A172 (cell line): ENCODE measurements around the gene DOCK9. TPM values are rescaled to one million over a fixed set of nuclear protein-coding genes. Genes with fewer than 3 reads are reported as not detected.

Experiments
- DNase-seq: peaks from one replicate; pipeline ENCODE4 v3.0.0-alpha.2; 2015; ENCODE audit warnings: low spot score
- total RNA-seq: library from RNA; depleted of rRNA; stranded (reverse); fragments of >200 nt; shearing (Covaris generic); gene quantifications from 2 replicates; pipeline ENCODE4 v1.2.3, GENCODE V29; 2014

Gene DOCK9
- total RNA-seq, 1 experiment from 2014 or later, result 153 TPM

DNA sequence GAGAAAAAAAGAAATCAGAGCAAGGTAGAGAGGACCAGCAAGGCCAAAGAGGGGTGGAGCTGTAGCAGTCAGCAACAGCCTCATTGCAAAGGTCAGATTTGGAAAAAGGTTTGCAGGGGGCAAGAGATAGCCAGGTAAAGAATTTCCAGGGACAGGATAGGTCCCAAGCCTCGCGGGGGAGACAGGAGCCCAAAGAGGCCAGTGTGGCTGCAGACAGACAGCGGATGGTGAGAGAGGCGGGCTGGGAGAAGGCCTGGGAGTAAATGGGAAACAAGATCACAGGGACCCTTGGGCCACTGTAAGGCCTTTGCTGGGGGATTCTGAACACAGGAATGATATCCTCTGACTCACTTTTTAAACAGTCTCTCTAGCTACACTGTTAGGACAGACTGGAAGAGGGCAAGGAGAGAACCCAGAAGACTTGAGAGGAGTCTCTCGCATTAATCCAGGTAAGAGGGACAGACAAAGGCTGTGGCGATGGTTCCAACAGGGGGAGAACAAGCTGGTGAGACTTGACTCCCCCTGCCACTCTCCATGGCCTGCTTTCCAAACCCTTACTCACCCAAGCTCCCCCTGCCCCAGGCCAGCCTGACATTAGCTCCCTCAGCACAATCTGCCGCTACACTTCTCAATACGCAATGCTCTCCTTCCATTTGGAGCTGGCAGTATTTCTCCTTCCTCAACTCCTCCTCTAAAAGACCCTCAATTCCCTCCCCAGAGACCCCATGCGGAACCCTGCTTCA is 31.8 kb downstream of the DOCK9 start:
- DNase-seq, result no peak

DNA sequence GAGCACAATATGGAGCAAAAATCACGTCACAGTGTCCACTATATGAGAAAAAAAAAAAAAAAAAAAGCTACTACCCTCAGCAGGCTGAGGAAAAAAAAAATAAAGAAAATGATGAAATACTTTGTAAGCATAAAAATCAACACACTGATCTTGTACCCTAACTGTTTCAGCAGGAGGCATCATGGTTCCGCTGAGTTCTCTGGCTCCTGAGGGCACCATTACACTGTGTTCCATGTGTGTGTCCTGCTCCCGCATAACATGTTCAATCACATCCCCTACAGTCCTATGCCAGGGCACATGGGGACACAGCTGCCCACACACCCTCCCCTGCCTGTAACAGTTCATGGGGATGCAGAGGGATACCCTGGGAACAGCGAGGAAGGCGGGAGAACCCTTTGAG is 33.5 kb downstream of the DOCK9 start:
- DNase-seq, result no peak

DNA sequence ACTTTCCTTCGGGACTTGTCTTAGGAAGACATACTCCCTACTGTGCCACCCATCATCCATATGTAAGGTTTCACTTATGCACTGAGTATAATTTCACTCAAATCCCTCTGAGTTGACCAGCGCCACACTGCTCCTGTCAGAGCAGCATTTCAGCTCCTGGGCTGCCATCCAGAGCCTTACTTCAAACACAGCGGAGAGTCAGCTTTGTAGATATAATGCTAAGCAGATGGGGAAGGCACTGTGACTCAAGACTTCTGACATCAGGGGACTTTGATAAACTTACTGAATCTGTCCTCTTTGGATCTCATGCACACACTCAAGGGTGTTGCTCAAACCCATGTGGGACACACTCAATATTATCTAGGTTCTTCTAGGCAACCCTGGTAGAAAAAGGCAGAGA is 34.9 kb downstream of the DOCK9 start:
- DNase-seq, result no peak

DNA sequence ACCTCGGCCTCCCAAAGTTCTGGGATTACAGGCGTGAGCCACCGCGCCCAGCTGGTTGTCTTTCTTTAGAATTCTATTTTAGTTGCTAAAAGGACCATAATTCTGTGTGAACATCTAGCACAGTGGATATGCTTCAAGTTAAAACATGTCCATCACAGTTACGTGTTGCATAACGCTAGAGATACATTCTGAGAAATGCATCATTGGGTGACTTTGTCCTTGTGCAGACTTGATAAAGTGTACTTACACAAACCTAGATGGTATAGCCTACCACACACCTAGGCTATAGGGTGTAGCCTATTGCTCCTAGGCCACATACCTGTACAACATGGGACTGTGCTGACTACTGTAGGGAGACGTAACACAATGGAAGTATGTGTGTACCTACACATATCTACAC is 35.4 kb downstream of the DOCK9 start:
- DNase-seq, result no peak

DNA sequence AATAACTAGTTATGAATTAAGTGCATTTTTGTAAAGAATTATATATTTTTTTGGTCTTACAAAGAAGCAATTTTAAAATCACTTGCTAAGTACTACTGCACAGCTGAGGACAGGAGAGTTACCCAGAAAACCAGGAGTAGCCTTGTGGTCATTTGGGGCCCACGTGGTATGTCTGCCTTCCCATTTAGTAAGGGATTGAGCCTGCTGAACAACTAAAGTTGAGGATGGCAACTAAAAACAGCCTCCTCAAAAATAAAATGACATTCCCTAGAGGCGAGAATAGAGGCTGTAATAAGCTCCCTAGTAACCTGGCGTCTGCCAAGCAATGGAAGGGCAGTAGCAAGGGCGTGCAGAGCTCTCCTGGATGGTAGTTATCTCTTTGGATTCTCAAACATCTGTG is 36.3 kb downstream of the DOCK9 start:
- DNase-seq, result no peak

DNA sequence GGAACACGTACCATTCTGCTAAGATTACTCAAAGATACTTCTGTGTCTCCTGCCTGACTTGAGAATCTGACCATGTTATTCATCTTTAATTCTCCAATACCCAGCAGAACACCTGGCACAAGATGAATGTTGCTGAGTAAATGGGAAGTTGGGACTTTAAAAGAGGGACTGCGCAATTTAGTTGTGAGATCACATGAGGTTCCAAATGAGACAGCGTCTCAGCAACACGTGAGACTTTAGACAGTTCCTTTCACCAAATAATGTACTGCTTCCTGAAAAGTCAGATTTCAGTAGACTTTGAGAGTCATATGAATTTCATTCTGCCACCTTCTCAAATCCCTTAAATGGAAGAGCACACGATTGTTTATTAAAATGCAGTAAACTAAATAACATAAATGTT is 36.7 kb downstream of the DOCK9 start:
- DNase-seq, result no peak

DNA sequence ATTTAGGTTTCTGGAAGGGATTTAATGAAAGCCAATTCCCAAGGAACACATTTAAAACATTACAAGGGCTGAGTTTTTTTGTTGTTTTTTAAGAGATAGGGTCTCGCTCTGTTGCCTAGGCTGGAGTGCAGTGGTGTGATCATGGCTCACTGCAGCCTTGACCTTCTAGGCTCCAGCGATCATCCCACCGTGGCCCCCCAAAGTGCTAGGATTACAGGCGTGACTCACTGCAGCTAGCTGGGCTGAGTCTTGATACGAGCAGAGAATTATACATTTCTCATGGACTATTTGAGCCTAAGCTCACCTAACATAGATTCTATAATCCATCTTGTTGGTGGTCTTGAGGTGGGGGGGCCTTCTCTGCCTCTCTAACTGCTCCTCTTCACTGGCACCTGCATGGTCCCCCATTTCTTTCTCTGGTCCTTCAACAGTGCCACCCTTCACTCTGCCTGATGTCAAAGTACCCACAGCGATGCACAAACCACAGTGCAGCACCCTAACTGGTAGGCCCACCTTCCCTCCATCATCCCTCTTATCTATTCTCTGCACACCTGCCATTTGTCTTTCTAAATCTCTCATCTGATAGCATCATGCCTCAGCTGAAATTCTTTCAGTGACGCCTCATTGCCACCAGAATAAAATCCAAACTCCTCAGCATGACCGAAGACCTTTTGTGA is 37.4 kb downstream of the DOCK9 start:
- no peak for DNase-seq

DNA sequence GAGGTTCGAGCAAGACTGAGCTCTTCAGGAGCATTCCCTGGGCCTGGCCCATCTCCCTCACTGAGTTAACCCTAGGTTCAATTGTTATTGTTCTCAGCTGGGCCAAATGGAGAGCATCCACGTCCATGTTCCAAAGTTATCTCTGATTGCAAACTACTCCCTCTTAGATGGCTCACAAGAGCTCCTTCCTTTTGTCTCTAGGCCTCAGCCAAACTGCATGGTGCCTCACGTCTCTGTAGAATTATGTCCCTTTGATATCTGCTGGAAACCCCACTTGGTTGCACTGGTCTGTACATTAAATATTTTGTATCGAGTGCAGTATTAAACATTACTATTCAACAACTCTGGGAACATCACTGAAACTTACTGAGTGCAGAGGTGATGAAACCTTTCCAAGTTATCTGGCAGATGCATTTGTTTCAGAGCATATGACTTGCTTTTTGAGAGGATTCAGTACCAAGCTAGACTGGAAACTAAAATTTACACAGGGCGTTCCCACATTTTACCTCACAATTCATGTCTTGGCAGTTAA is 38.1 kb downstream of the DOCK9 start:
- DNase-seq, result no peak

DNA sequence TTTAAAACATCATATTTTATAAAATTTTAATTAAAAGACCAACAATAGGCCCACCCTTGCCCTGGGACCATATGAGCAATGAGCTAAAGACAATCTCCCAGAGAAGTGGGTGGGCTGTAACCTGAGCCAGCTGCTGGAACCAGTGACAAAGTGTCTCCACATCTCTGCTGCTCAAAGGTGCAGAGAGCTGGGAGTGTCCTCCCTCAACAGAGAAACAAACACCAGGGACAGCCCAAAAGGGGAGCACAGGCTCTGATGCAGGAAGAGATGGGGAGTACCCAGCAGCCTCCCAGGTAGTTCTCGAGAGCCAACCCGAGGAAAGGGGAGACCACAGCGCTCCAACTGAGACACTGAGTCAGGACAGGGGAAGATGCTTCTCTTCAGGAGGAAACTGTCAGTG is 39.1 kb downstream of the DOCK9 start:
- no peak for DNase-seq

DNA sequence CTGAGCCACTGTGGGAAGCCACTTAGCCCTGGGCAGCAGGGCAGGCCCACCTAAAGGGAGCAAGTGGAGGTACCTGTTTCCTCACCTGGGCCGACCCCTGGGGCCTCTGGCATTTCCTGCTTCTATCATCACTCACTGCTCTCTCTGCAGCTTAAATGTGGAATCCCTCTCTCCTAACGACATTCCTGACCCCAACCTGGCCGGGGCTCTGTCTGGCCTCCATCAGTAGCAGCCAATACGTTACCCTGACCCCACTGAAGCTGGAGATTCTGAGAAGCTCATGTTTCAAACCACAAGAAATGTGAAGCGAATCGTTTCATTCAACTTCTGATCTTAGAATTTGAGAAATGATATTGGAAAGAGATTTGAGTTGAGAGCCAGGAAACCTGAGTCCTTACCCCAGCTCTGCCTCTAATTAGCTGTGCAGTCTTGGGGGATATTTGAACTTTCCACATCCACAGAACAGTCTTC is 39.9 kb downstream of the DOCK9 start:
- no peak for DNase-seq

DNA sequence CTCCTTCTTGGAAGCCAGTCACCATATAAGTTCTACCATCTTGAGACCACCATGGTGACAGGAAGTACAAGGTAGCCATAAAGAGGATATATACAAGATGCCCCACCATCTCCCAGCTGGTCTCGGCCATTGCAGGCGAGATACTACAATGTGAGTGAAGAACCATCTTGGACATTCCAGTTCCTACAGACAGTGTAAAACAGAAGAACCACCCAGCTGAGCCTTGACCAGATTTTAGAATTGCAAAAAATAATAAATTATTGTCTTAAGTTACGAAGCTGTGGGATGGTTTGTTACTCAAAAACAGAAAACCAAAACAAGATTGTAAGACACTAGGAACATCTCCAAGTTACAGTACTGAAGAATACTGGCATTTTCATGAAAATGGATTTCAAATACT is 43.6 kb downstream of the DOCK9 start:
- DNase-seq, result no peak

DNA sequence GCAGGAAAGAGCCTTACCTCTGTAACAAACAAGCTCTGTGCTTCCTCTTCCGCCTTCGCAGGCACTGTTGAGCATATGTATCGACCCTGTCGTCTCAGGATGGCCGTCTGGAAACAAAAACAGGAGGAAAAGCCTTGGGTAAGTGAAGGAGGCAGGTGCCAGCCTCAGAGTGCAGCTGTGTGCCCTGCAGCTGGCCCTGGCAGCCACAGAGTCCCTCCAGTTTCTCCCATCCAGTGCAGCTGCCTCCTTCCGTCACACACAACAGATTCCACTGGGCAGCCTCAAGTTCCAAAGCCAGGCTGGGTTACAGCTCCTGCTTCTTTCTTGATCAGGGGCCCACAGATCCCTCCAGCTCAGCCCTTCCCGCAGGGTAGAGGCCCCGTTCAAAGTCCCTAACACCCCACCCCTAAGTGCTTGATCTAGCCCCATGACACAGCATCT is 47.7 kb downstream of the DOCK9 start:
- DNase-seq, result no peak

DNA sequence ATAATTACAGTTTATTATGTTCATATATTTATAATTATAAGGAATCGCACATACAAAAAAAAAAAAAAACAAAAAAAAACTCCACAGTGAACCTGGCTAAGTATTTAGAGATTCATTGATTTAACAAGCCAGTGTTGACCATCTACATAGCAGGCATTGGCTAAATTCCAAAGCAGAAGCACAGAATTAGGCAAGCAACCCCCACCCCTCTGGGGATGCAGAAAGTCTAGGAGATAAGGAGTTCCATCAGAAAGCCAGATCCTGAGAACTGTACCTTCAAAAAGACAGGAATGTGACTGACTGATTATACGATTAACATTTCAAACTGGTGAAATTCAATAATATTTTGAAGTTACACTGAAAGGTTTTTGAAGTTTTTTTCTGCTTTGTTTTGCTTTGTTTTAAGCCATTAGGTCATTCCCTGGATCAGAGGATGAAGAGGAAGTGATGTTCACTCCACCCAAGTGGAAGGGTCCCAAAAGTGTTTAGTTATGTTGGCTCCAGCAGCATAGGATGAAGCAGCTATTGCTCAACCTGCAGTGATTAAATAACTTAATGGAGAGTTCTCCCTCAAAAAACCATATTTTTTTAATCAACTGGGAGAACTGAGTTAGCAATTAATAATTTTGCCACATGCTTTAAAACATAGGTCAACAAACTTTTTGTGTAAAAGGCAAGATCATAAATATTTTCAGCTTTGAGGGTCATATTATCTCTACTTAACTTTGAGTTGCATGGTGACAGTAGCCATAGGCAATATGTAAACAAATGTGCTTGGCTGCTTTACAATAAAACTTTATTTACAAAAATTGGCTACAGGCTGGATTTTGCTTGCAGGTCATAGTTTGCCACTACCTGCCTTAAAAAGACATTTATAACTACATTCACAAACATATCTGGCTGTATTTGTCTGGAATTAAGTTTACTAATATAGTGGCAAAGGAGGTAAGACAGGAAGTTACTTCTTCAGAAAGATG is 49.6 kb downstream of the DOCK9 start:
- DNase-seq, result no peak

DNA sequence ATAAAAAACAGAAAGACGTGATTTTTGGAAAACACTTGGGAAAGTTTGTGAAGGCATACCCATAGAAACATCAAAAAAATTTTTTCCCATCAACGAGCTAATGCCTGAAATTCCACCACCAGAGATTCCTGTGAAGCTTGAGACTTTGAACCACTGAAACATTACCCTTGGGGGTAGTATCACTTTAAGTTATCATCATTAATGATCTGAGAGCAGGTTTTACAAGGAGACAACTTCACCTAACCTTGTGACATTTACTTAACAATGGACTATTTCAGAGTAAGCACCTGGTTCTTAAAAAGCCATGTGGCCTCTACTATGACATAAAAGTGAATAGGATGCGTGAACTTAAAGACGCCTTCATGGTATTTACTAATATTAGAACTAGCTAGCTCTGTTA is 51.9 kb downstream of the DOCK9 start:
- no peak for DNase-seq

DNA sequence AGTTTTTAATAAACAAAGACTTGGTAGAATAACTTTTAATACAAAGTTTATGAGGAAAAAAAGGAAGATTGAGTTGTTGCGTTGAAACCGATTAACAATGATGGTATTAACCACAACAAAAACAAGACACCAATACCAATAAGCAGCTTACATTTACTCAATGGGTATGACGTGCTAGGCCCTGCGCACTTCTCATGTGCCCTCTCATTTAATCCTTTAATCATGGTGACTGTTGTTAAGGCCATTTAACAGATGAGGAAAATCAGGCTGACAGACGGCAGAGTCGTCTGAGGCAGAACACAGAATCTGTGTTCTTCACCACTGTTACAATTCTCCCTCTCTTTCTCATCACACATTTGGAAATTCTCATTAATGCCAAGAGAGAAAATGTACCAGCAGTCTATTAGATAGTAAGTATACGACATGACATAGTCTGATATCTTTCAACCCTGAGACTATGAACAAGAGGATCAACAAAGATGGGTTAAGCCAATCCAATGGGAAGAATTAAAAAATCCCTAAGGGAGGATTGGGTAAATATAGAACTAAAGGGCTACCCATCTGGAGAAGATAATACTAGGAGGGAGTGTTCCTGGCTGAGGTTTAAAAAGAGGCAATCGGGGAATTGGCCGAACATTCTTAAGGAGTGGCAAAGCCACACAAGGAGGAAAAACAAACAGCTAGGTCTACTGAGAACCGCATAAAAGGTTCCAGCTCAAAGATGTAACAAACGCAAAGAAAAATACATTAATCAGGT is 54.0 kb downstream of the DOCK9 start:
- DNase-seq, result no peak

DNA sequence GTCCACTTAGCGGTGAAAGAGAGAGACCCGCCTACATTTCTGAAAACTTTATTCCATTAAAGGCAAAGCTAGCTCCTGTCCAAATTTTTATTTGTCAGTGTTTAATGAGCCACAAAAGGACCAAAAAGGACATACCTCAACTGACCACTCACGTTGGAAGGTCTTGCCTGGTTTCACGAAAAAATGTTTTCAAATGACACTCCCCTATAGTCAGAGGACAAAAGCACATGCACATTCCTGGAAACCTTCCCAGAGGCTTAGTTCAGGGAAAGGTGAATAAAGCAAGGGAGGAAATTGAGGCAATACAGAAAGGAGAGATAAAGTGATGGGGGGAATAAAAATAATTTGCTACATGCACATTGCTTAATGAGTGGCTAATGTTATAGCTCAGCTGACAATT is 55.6 kb downstream of the DOCK9 start:
- no peak for DNase-seq

DNA sequence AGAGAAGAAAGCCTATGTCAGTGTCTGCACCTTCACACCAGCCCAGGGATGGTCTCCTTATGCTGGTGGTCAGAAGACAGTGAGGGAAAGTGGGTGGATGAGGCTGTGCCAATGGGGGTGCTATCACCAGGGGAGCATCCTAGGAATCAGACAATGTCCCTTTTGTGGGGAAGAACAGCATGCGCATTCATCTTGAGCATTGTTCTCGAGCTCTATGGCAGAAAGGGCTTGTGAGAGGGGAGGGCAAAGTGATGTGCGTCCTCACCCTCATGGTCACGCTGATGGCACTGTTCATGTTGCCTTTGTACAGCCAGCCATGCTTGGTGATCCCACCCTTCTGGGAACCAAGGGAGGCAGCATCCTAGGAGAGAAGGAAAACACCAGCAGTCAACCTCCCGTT is 56.1 kb downstream of the DOCK9 start:
- DNase-seq, result no peak

DNA sequence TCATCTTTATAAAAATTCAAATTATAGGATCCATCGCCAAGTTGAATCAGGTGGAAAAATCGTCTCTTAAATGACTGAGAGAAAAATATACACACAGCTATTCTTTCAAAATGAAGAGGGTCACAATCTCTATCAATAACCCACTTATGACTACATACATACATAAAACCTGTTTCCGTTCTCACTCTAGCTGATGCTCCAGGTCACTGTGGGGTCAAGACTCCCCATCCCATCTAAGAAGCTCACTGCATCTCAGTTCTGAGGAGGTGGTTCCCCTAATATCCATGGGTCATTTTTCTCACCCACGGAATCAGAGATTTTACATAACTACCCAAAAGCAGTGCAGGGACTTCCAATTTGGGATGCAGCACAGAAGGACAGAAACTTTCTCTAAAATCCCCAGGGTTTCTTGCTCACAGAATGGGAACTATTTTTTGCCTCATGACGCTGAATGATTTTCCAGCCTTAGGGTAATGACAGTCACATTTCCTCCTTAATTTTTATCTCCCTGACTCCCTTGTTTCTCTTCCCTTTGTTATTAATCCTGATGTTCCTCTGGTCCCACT is 56.8 kb downstream of the DOCK9 start:
- no peak for DNase-seq

DNA sequence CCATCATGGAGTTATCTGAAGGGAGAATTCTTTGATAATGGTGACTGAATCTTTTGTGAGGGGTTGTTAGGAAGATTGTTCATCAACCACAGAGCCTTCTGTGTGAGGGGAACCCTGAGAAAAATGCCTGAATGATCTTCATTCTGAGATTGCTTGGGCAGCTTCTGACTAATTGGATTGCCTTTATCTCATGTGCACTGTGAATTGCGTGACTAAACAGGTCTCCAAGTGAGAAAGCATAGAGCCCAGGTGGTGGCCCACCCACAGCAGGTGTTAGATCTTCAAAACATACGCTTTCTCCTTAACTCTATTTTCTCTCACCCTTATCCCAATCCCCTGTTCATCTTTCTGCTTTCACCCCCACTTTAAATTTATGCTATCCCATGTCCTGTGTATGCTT is 58.3 kb downstream of the DOCK9 start:
- no peak for DNase-seq

DNA sequence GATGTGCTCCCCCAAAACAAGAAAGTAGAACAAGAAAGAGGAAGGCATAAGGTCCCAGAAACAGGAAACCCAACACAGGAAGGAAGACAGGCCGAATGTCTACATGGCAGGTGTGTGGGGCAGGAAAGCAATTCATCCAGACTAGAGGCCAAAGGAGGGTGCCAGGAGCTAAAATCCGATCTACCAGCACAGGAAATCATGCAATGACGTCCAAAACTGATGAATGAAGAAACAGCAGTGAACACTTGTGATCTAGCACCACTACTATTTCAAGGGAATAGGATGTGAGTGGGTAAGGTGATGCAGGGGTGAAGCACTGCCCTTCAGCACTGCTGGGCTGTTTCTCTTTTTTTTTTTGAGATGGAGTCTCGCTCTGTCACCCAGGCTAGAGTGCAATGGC is 59.1 kb downstream of the DOCK9 start:
- DNase-seq, result no peak

DNA sequence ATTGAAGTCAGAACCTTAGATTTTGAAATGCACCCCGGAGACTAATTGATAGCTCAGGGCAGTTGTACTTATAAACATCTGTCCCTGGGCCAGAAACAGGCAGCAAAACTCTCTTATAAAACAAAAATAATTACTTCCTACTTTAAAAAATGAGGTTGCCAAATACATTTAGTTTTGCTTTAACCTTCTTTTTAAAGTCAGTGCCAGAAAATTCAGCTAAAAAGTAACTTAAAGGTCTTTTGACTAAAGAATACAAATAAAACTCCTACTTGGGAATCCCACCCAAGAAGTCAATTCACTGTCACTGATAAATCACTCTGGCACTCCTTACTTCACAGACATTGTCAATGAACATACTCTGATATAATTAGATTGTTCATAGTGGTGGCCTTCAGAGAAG is 60.7 kb downstream of the DOCK9 start:
- DNase-seq, result no peak
